ENCODE data around the gene SH3RF3. TPM values are rescaled to one million over a fixed set of nuclear protein-coding genes. Genes with fewer than 3 reads are reported as not detected.

Gene SH3RF3
- total RNA-seq, 1 donor from 2014 or later: under 0.01 TPM

GRCh38 chr2:109521233-109522062, 392.4 kb downstream of the SH3RF3 start:
- no peak for TF ChIP-seq CTCF (IDR thresholded peaks at IDR 0.05; ENCODE audit: insufficient read depth, low read length, severe bottlenecking)
- Histone ChIP-seq H3K36me3 (ENCODE audit: control insufficient read depth, insufficient read depth, low read length) (no peaks in the 10 kb centered on the region), H3K4me3 (ENCODE audit: low read depth, low read length) (no peak overlapping the region), H3K27me3 (ENCODE audit: control insufficient read depth, insufficient read depth, low read length) (no peaks in the 10 kb centered on the region)
- FAIRE-seq (no peak), DNase-seq (ENCODE audit: low read depth) (no peak)

GRCh38 chr2:109522063-109522374, 393.0 kb downstream of the SH3RF3 start:
- H3K4me3 ChIP-seq (ENCODE audit: low read depth, low read length): no peak overlapping the region
- FAIRE-seq: no peak
- no peak for DNase-seq (ENCODE audit: low read depth)
- TF ChIP-seq CTCF (IDR thresholded peaks at IDR 0.05; ENCODE audit: insufficient read depth, low read length, severe bottlenecking): no peak
- H3K27me3 ChIP-seq (ENCODE audit: control insufficient read depth, insufficient read depth, low read length): no peaks in the 10 kb centered on the region
- no peaks in the 10 kb centered on the region for H3K36me3 ChIP-seq (ENCODE audit: control insufficient read depth, insufficient read depth, low read length)

- no peak for TF ChIP-seq CTCF (IDR thresholded peaks at IDR 0.05; ENCODE audit: insufficient read depth, low read length, severe bottlenecking)
- FAIRE-seq: no peak
Measured at GRCh38 chr2:109523121-109523520, 394.1 kb downstream of the SH3RF3 start.

GRCh38 chr2:109523536-109524361, 394.7 kb downstream of the SH3RF3 start:
- FAIRE-seq: no peak

More at GRCh38 chr2:109523121-109523520, 394.1 kb downstream of the SH3RF3 start:
- Histone ChIP-seq H3K27me3 (ENCODE audit: control insufficient read depth, insufficient read depth, low read length) (no peaks in the 10 kb centered on the region), H3K4me3 (ENCODE audit: low read depth, low read length) (no peak overlapping the region), H3K36me3 (ENCODE audit: control insufficient read depth, insufficient read depth, low read length) (no peaks in the 10 kb centered on the region)
- DNase-seq (ENCODE audit: low read depth): no peak

GRCh38 chr2:109525836-109526235, 396.8 kb downstream of the SH3RF3 start:
- DNase-seq (ENCODE audit: low read depth) (no peak), FAIRE-seq (no peak)
- H3K4me3 ChIP-seq (ENCODE audit: low read depth, low read length): no peak overlapping the region
- no peaks in the 10 kb centered on the region for H3K27me3 ChIP-seq (ENCODE audit: control insufficient read depth, insufficient read depth, low read length)
- H3K36me3 ChIP-seq (ENCODE audit: control insufficient read depth, insufficient read depth, low read length): no peaks in the 10 kb centered on the region
- no peak for TF ChIP-seq CTCF (IDR thresholded peaks at IDR 0.05; ENCODE audit: insufficient read depth, low read length, severe bottlenecking)

More at GRCh38 chr2:109523536-109524361, 394.7 kb downstream of the SH3RF3 start:
- H3K27me3 ChIP-seq (ENCODE audit: control insufficient read depth, insufficient read depth, low read length): no peaks in the 10 kb centered on the region
- H3K36me3 ChIP-seq (ENCODE audit: control insufficient read depth, insufficient read depth, low read length): no peaks in the 10 kb centered on the region
- DNase-seq (ENCODE audit: low read depth): no peak
- H3K4me3 ChIP-seq (ENCODE audit: low read depth, low read length): no peak overlapping the region
- no peak for TF ChIP-seq CTCF (IDR thresholded peaks at IDR 0.05; ENCODE audit: insufficient read depth, low read length, severe bottlenecking)

Data from bronchial epithelial cell (primary cell).